Right lung (tissue), 5 donors: Measurements from ENCODE around the gene AMZ2. TPM values are rescaled to one million over a fixed set of nuclear protein-coding genes. Genes with fewer than 3 reads are reported as not detected.

Source experiments
- polyA plus RNA-seq, 5 donors: library from polyadenylated mRNA; unstranded; fragments of 120-200 nt; gene quantifications; one replicate each; pipeline versions ENCODE4 v1.2.1 to v1.2.3, GENCODE V29; 2013; ENCODE audit warnings: inconsistent platforms in 1 of 5, low replicate concordance in 1 of 5; ENCODE audit not compliant: insufficient read length in 5 of 5, insufficient read depth in 1 of 5

AMZ2 gene
- polyA plus RNA-seq, 5 donors: 69.6 to 93.8 (median 81.5) TPM

Other genes with a start within 250 kb of the AMZ2 start
- 100 to 1,000 TPM in 1 of 5 donors, 10 to 100 TPM in 4; 66.9 to 149 (median 71.2) TPM for gene KPNA2, start 212.3 kb upstream of the AMZ2 start, polyA plus RNA-seq
- gene SLC16A6, start 43.1 kb downstream of the AMZ2 start, polyA plus RNA-seq: 1 to 10 TPM in 1 of 5 donors, under 1 TPM in 4; 0.60 to 1.0 (median 0.76) TPM
- gene ARSG, start 43.5 kb downstream of the AMZ2 start, polyA plus RNA-seq: 1 to 10 TPM; 2.4 to 6.4 (median 4.1) TPM
- 10 to 100 TPM; 18.8 to 22.5 (median 21.4) TPM for gene WIPI1, start 209.5 kb downstream of the AMZ2 start, polyA plus RNA-seq